GM19463 (cell line): ENCODE data around the gene VCPKMT.

Experiments used
- ATAC-seq: cut with Tn5 transposase; IDR thresholded peaks from one replicate; pipeline ENCODE4 v1.9.1; 2021; ENCODE audit warnings: mild to moderate bottlenecking, moderate library complexity; ENCODE audit not compliant: unreplicated experiment

Gene VCPKMT

DNA sequence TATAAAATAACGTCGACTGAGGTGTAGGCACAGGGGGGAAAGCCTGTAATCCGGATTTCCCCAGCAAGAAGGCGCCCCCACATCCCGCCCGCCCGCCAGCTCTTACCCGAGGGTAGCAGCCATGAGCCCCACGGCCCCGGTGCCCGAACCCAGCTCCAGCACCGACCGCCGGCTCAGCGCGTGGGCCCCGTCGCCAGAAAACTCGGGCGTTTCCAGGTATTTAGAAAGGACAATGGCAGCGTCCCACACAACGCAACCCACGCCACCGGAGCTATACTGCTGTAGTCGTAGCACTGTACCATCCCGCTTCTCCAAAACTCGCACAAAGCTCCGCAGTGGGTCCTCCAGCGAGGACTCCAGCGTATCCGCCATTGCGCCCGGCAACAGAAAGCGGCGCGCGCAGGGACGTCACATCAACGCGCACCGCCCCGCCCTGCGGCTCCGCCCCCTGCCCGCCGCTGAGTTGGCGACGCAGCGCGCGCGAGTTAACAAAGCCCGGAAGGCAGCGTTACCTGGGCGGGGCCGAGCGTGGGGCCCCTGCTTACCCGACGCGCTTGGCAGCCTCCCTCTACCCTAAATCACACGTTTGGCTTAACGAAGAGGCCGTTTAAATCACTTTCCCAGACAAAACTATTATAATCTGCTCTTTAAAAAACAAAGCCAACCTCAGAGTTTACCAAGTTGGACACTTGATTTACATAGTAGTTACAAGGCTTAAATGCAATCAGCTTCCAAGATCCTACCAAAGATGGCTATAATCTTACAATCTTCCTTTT, at the start of gene VCPKMT:
Gene VCPKMT, minus strand, starts transcription at position 392 of the 776 bp plus-strand sequence. Its CDS starts 20 bp downstream, at position 372.
- peak; percentile 99 for ATAC-seq

DNA sequence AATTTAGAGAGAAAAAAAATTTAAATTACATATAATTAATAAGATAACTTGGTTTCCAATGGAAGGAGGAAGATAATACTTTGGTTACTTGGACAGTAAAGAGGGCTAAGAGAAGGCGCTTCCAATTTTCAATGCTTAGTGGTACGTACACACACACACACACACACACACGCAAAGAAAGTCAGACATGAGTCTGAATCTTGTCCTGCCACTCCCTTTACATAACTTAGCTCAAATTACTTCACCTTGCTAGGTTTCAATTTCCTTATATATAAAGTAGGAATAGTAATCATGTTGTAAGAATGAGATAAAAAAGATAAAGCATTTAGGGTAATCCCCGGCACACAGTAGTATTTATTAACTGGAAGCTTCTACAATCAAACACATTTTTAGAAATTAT, 39.7 kb upstream of the VCPKMT start:
- no peak for ATAC-seq

DNA sequence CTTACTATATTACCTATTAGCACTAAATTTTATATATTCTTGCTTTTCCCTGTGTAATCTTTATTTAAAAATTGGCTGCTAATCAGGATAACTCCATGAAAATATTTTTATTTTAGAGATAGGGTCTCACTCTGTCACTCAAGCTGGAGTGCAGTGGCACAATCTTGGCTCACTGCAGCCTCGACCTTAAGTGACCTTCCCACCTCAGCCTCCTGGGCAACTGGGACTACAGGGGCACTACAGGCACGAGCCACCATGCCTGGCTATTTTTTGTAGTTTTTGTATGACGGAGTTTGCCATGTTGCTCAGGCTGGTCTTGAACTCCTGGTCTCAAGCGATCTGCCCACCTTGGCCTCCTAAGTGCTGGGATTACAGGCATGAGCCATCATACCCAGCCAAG, 32.4 kb upstream of the VCPKMT start:
- no peak for ATAC-seq

DNA sequence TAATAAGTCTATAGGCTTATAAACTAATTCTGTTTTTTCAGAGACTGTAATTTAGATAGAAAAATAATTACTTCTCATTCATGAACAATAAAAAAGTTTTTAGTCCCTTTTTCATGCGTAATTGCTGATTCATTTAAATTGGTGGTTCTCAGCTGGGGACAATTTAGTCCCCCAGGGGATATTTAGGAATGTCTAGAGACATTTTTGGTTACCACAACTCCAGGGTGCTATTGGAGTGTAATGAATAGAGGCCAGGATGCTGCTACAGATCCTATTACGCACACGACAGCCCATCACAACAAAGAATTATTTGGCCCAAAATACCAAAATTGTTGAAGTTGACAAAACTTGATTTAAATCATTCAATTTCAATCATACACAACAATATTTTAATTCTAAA, 22.8 kb upstream of the VCPKMT start:
- ATAC-seq = no peak

DNA sequence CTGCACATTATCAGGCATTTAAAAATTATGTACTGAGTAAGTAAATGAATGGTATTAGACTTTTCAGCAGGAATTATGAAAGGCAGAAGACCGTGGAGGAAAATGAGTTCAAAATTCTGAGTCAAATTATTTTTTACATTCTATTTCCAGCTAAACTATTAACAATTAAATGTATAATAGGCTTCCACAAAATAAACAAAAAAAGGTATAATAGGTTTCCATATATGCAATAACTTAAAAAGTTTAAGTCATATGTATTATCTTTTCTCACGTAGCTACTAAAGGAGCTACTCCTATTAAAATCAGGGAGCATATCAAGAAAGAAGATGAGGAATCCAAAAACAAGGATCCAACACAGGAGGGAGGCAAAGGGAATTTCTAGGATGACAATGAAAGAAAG, 11.4 kb upstream of the VCPKMT start:
- no peak for ATAC-seq

DNA sequence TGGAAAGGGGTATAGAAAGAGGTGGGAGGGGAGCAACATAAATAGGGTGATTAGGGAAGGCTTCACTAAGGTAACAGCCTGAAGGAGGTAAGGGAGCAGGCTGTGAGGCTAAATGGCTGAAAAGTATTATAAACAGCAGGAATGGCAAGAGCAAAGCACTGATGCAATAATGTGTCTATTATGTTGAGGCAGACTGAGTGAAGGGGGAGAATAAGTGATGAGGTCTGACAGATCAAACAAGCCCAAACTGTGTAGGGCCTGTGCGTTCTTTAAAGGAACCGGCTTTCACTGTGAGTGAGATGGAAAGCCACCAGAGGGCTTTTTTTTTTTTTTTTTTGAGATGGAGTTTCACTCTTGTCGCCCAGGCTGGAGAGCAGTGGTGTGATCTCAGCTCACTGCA, 6.7 kb upstream of the VCPKMT start:
- ATAC-seq = no peak

DNA sequence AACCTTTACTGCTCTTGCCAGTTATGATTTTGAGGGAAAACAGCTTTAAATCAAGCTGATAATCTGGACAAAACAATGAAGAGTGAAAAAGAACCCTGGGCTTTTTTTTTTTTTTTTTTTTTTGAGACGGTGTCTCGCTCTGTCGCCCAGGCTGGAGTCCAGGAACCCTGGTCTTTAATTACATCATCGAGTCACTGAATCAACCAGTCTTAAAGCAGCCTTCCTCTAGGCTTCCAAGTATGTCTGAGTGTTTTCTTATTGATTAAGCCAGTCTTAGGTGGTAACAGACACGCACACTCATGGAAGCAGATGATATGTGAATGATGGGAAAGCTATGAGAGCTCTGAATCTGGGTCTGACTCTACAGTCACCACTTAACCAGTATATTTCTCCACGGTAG, 5.9 kb upstream of the VCPKMT start:
- no peak for ATAC-seq

DNA sequence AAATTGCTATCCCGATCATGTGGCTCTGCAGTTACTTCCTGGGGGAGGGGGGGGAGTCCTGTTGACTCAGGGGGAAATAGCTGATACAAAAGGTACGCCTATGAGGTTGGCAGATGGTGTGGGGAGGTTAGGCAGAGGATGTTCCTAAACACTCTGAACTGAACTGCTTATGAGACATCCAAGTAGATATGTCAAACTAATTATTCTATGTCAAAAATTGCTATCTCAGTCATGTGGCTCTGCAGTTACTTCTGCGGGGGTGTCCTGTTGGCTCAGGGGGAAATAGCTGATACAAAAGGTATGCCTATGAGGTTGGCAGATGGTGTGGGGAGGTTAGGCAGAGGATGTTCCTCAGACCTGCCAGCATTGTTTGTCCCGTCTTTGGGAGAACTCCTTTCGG, 5.1 kb upstream of the VCPKMT start:
- no peak for ATAC-seq

DNA sequence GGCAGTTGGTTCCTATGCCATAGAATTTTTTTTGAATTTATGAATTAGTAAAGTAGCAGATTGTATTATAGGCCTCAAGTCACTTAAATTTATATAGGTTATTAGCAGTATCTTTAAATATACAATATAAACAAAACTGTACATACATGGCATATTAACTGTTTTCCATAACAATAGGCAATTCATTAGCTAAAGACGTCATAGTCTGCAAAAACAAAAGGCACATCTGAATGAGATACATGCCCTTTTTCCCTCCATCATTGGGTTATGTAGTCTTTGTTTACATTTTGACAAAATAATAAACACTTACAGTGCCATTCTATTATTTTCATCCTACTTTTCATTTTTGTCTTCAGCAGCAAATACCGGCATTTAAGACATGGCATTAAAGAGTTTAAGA, 1.1 kb upstream of the VCPKMT start:
- no peak for ATAC-seq

DNA sequence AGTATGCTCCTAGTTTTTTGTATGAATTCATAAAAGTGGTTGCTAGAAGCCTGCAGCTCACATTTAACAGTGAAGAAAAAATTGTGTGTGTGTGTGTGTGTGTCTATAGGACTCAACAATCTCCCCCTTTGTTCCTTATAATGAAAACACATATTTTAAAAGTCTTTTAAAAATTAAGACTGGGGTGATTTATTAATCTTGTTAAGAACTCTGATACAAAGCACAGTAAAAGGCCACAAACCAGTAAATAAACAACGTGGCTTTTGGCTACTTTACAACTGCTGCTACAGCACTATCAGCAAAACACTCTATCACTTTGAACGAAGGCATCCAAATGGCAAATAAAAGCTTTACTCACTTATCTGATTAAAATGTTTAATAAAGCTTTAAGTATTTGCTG, 594 bp upstream of the VCPKMT start:
- no peak for ATAC-seq

DNA sequence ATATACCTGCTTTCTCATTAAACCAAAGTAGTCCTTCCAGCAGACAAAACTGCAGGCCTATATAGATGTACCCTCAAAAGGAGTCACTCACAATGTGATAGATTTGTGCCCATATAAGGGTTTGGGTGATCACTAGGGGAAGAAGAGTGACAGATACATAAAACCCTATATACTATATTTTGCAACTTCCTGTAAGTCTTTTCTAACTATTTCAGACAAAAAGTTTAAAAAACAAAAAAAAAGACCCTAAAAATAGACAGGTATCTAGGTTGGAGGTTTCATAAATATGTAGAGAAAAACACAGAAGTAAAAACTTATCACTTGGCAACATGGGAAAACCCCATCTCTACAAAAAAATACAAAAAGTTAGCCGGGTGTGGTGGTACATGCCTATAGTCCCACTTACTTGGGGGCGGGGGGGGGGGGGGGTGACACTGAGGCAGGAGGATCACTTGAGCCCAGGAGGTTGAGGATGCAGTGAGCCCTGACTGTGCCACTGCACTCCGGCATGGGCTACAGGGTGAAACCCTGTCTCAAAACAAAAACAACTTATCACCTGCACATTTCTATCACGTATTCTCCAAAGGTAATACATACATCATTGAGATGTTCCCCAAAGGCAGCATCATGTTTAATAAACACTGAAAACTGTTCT, 2.9 kb downstream of the VCPKMT start:
- no peak for ATAC-seq

DNA sequence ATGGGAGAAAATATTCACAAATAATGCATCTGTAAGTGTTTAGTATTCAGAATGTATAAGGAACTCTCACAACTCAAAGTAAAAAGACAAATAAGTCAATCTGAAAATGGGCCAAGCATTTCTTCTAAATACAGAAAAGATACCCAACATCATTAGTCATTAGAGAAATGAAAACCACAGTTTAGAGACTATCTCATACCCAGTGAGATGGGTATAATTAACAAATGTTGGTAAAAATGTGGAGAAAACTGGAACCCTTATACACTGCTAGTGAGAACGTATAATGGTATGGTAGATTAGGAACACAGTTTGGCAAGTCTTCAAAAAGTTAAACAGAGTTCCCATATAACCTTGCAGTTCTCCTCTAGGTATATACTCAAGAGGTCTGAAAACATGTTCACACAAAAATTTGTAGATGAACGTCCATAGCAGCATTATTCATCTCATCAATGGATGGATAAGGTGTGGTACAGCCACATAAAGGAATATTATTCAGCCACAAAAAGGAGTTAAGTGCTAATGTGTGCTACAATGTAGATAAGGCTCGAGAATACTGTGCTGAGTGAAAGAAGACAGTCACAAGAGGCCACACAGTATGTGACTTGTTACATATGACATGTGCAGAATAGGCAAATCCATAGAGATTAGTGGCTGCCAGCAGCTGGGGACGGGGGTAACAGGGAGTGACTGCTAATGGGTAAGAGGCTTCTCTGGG, 5.9 kb downstream of the VCPKMT start:
- no peak for ATAC-seq

DNA sequence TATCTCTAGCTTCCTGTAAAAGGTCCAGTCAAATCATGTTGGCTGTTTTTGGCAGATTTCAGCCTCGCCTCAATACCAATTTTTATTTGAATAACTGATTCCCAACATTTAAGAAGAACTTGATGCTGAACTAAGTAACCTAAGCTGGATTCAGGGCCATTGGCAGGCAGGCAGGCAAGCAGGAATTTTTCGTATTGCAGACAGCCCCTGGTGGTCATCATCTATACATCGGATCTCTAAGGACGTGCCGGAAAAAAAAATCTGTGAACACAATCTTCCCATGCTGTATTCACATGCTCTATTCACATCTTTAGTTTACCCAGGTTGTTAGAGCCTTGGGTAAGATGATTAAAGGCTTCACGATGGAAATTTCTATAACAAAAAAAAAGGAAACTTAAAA, 7.0 kb downstream of the VCPKMT start:
- ATAC-seq = no peak

DNA sequence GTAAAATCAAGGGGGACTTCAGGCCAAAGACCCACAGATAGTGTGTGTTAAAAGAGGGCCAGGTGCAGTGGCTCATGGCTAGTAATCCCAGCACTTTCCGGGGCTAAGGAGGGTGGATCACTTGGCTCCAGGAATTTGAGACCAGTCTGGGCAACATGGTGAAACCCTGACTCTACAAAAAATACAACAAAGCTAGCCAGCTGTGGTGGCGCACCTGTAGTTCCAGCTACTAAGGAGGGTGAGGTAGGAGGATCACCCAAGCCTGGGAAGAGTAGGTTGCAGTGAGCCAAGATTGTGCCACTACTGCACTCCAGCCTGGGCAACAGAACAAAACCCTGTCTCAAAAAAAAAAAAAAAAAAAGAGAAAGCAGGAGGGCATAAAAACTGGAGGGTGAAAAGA, 8.5 kb downstream of the VCPKMT start:
- no peak for ATAC-seq

DNA sequence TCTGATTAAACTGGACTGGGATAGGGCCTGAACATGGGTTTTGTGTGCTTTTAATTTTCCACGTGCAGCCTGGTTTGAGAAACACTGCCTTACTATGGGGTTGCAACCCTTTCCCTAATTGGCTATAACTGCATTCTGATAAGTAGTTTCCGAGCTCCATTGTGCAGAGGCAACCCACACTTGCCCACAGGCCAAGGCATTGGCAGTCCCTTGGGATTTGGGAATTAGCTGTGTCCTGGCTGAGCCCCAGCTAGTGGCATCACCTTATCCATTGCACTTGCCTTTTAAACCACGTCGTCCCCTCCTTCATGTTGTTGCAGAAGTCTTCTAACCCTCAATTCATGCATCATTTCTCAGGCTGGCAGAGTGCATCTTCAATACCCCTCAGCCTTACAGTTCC, 10.2 kb downstream of the VCPKMT start:
- ATAC-seq = no peak

DNA sequence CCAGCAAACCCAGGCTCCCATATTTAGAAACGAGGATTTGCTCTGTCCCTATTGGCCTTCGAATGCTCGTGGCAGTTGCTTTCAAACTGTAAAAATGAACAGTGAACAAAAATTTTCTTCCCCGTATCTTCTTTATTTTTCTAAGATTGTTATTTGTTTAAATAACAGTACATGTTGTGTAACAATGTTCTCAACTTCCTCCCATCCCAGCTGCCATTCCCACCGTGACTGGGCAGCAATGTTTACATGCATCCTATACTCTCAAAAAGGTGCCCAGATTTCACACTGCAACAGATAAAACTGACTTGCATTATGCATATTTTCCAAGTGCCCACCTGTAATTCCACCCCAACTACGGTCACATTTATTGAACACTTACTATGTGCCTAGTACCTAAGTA, 12.8 kb downstream of the VCPKMT start:
- ATAC-seq = no peak

DNA sequence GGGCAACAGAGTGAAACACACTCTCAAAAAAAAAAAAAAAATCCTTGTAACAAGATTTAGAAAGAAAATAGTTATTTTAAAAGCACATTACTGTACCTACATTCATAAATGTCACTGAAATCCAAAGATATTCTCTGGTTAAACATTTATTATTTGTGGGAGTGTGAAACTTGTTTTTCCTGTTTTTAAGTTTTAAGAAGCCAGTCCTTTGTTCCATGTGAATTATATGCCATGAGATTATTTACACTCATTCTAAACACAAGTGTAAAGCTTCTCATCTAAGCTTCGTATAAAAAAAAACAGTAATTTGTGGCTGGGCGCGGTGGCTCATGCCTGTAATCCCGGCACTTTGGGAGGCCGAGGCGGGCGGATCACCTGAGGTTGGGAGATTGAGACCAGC, 15.0 kb downstream of the VCPKMT start:
- no peak for ATAC-seq

DNA sequence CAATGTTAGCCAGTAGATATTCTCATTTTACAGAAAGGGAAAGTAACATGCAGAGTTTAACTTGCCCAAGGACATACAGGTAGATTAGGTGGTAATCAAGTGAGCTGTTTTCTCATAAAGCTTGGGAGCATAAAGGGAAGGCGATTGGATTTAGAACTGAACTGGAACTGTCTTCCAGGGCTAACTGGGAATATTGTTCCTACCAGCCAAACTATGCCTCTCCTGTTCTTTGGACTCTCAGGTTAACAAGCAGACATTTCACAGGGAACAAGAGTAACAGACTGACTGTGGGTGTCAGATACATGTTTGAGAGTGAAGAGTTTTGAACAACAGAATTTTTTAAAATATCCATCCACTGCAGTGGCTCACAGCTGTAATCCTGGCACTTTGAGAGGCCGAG, 15.6 kb downstream of the VCPKMT start:
- no peak for ATAC-seq

DNA sequence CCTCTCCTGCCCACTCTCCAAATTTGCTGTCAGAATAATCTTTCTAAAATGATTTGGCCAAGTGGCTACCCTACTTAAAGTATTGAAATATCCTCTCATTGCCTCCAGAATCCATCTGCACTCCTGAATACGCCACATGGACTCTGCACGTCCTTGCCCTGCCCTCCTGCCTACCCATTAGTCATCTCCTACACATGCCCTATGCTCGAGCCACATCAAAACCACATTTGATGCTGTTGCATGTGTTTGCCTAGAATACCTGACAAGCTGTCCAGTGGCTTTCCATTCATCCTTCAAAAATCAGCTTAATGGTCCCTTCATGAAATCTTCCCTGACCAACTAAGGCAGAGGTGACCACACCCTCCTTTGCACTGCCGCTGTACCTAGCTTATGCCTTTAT, 17.0 kb downstream of the VCPKMT start:
- no peak for ATAC-seq

DNA sequence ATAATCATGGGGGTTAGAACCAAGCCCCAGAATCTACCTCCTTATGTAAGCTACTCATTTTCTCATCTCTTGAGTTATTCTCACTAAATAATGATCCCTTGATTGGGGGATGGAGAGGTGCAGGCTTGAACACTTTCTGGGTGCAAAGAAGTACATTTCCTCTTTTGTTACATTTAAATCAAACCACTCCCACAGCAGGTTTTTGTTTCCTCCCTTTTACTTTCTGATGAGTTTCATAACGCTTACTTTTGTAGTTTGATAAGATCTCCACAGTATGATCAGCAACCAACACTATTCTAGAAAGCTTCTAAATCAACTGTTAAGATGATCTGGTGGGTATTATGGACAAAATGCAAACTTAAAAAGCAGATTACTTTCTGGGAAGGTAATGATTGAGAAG, 20.5 kb downstream of the VCPKMT start:
- no peak for ATAC-seq

DNA sequence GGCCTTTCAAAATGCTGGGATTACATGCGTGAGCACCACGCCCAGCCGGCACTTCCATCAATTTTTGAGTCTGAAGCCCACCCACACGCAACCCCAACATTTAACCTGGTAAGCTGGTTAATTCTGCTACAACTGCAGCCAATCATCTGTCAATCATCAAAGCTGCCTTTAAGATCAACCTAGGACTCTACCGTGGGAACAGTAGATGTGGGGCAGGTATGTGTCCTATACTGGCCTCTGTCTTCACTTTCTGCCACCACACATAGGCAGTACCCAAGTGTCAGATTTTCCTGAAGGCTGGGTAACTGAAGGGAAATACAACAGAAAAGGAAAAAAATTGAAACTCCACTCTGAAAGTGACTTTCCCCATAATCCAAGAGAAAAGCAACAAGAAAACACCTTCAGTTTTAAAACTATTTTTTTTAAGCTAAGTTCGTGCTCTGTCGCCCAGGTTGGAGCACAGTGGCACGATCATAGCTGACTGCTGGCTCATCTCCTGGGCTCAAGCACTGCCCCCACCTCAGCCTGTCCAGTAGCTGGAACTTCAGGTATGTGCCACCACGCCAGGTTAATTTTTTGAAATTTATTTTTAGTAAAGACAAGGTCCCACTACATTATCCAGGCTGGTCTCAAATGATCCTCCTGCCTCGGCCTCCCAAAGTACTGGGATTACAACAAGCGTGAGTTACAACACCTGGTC, 22.2 kb downstream of the VCPKMT start:
- no peak for ATAC-seq
